ENCODE data around the gene MRPL36.

The MRPL36 gene

DNA sequence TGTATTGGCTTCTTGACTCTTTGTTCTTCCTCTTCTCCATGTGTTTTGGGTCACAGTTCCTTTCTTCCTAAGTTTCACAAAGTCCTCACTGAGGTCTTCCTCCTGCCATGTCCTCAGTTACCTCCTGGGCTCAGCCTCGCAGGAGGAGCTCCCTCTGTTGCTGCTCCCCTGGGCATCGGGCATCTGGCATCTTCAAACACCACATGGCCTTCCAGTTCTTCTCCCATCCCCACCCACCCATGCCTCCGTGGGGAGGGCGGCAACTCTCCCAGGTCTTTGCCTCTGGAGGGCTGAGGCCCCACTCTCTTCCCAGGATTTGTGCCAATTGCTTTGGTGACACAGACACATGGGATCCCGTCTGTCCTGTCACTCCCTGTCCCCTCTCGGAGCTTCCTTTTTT is 22.8 kb downstream of the MRPL36 start:
- Histone ChIP-seq H3K9me2 (replicated peaks; ENCODE audit: insufficient read depth, low read length) (no peaks in the 10 kb centered on the region), H2AFZ (ENCODE audit: low read length) (no peak overlapping the region), H3K27ac (ENCODE audit: low read length) (no peak overlapping the region), H3K9ac (ENCODE audit: low read length) (no peak overlapping the region), H3K27me3 (replicated peaks; ENCODE audit: insufficient read depth, low read length) (no peaks in the 10 kb centered on the region), H3F3A (ENCODE audit: insufficient read depth, low read length) (no peaks in the 10 kb centered on the region), H3K79me2 (ENCODE audit: low read length) (no peaks in the 10 kb centered on the region), H3K9me3 (replicated peaks; ENCODE audit: insufficient read depth, low read length) (no peaks in the 10 kb centered on the region), H3K4me2 (ENCODE audit: low read depth, low read length) (no peak overlapping the region), H3K4me1 (ENCODE audit: low read length) (no peaks in the 10 kb centered on the region), H3K36me3 (replicated peaks; ENCODE audit: insufficient read depth, low read length) (no peaks in the 10 kb centered on the region), H3K4me3 (ENCODE audit: low read length) (no peak overlapping the region), H4K20me1 (ENCODE audit: insufficient read depth, low read length) (no peaks in the 10 kb centered on the region)
- TF ChIP-seq, protein P1, sequence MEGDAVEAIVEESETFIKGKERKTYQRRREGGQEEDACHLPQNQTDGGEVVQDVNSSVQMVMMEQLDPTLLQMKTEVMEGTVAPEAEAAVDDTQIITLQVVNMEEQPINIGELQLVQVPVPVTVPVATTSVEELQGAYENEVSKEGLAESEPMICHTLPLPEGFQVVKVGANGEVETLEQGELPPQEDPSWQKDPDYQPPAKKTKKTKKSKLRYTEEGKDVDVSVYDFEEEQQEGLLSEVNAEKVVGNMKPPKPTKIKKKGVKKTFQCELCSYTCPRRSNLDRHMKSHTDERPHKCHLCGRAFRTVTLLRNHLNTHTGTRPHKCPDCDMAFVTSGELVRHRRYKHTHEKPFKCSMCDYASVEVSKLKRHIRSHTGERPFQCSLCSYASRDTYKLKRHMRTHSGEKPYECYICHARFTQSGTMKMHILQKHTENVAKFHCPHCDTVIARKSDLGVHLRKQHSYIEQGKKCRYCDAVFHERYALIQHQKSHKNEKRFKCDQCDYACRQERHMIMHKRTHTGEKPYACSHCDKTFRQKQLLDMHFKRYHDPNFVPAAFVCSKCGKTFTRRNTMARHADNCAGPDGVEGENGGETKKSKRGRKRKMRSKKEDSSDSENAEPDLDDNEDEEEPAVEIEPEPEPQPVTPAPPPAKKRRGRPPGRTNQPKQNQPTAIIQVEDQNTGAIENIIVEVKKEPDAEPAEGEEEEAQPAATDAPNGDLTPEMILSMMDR (IDR thresholded peaks at IDR 0.05; ENCODE audit: low read length) = no peak
- TF ChIP-seq EZH2phosphoT487 (IDR thresholded peaks at IDR 0.05; ENCODE audit: low read length) = no peak
- no peak for TF ChIP-seq EZH2 (optimal IDR thresholded peaks at IDR 0.05; ENCODE audit: low read depth, low read length)
- no peak for DNase-seq

GRCh38 chr5:1772634-1773033 is 27.0 kb downstream of the MRPL36 start:
- Histone ChIP-seq H3K4me1 (ENCODE audit: low read length) (no peaks in the 10 kb centered on the region), H3K36me3 (replicated peaks; ENCODE audit: insufficient read depth, low read length) (no peaks in the 10 kb centered on the region), H3K4me3 (ENCODE audit: low read length) (no peak overlapping the region), H3K27me3 (replicated peaks; ENCODE audit: insufficient read depth, low read length) (no peaks in the 10 kb centered on the region), H2AFZ (ENCODE audit: low read length) (no peak overlapping the region; the same call in 1 of the 2 replicates), H3F3A (ENCODE audit: insufficient read depth, low read length) (no peaks in the 10 kb centered on the region), H3K9me2 (replicated peaks; ENCODE audit: insufficient read depth, low read length) (no peaks in the 10 kb centered on the region), H3K79me2 (ENCODE audit: low read length) (no peaks in the 10 kb centered on the region), H4K20me1 (ENCODE audit: insufficient read depth, low read length) (no peaks in the 10 kb centered on the region), H3K4me2 (ENCODE audit: low read depth, low read length) (no peak overlapping the region), H3K9me3 (replicated peaks; ENCODE audit: insufficient read depth, low read length) (no peaks in the 10 kb centered on the region), H3K9ac (ENCODE audit: low read length) (no peak overlapping the region), H3K27ac (ENCODE audit: low read length) (no peak overlapping the region)
- TF ChIP-seq EZH2 (optimal IDR thresholded peaks at IDR 0.05; ENCODE audit: low read depth, low read length) (no peak), EZH2phosphoT487 (IDR thresholded peaks at IDR 0.05; ENCODE audit: low read length) (no peak)
- TF ChIP-seq, protein P1 (IDR thresholded peaks at IDR 0.05; ENCODE audit: low read length) = peak; percentile 29
- DNase-seq = no peak

- H3K9me2 ChIP-seq (replicated peaks; ENCODE audit: insufficient read depth, low read length) = no peaks in the 10 kb centered on the region
- no peak overlapping the region for H3K4me2 ChIP-seq (ENCODE audit: low read depth, low read length)
- H3K9ac ChIP-seq (ENCODE audit: low read length) = no peak overlapping the region
- H3K79me2 ChIP-seq (ENCODE audit: low read length) = no peaks in the 10 kb centered on the region
- no peak overlapping the region for H3K4me3 ChIP-seq (ENCODE audit: low read length)
- H4K20me1 ChIP-seq (ENCODE audit: insufficient read depth, low read length) = no peaks in the 10 kb centered on the region
- no peaks in the 10 kb centered on the region for H3K9me3 ChIP-seq (replicated peaks; ENCODE audit: insufficient read depth, low read length)
- no peak for TF ChIP-seq EZH2phosphoT487 (IDR thresholded peaks at IDR 0.05; ENCODE audit: low read length)
- TF ChIP-seq, protein P1 (IDR thresholded peaks at IDR 0.05; ENCODE audit: low read length) = no peak
- TF ChIP-seq EZH2 (optimal IDR thresholded peaks at IDR 0.05; ENCODE audit: low read depth, low read length) = no peak
- H3K27me3 ChIP-seq (replicated peaks; ENCODE audit: insufficient read depth, low read length) = 0 out of 2 replicates have a peak, but pooled peaks cover 5% of the 10 kb centered on the region
- no peak for DNase-seq
- no peaks in the 10 kb centered on the region for H3K36me3 ChIP-seq (replicated peaks; ENCODE audit: insufficient read depth, low read length)
- H3F3A ChIP-seq (ENCODE audit: insufficient read depth, low read length) = no peaks in the 10 kb centered on the region
- no peak overlapping the region for H2AFZ ChIP-seq (ENCODE audit: low read length)
- no peaks in the 10 kb centered on the region for H3K4me1 ChIP-seq (ENCODE audit: low read length)
- H3K27ac ChIP-seq (ENCODE audit: low read length) = no peak overlapping the region
Measured at GRCh38 chr5:1771149-1772065, 28.2 kb downstream of the MRPL36 start.
